Breast epithelium (tissue), 4 donors: ENCODE results near the gene NFKB1. TPM values are rescaled to one million over a fixed set of nuclear protein-coding genes. Genes with fewer than 3 reads are reported as not detected.
"Not testable (repeated sequence)": the region's sequence is repeated elsewhere in the genome, so short reads cannot be mapped to it uniquely, and the experiment has no call there.

Source experiments
- DNase-seq, 2 donors: peaks; one replicate each; pipeline ENCODE4 v3.0.0-alpha.2; 2019; ENCODE audit warnings: low spot score in 2 of 2
- H3K27ac ChIP-seq, 2 donors: fragments of 200-600 bp; sonication (generic) in 1 of 2; one replicate each; pipeline ENCODE4 v1.5.1; 2016 to 2019; ENCODE audit warnings: mild to moderate bottlenecking in 1 of 2
- H3K27me3 ChIP-seq, 2 donors: fragments of 200-600 bp; sonication (generic) in 1 of 2; one replicate each; pipeline versions ENCODE4 v1.5.1 to v1.6.0; 2017 to 2019; ENCODE audit warnings: control low read depth in 1 of 2, mild to moderate bottlenecking in 1 of 2
- H3K36me3 ChIP-seq: fragments of 200-600 bp; one replicate; pipeline ENCODE4 v1.5.1; 2019
- H3K4me1 ChIP-seq, 2 donors: fragments of 200-600 bp; sonication (generic); one replicate each; pipeline ENCODE4 v1.5.1; 2016 to 2019; ENCODE audit warnings: control low read depth in 1 of 2
- H3K4me3 ChIP-seq, 3 donors: fragments of 200-600 bp; sonication (generic); 1 replicate in 2 of 3; 2 replicates in 1 of 3; pipeline ENCODE4 v1.5.1; 2016 to 2019; ENCODE audit warnings: mild to moderate bottlenecking in 3 of 3, moderate library complexity in 2 of 3
- H3K9me3 ChIP-seq, 2 donors: fragments of 200-600 bp; sonication (generic) in 1 of 2; one replicate each; pipeline ENCODE4 v1.5.1; 2016 to 2019; ENCODE audit warnings: control low read depth in 1 of 2
- CTCF ChIP-seq, 3 donors: fragments of 450-650 bp; IDR thresholded peaks; one replicate each; pipeline ENCODE4 v1.5.1; 2016 to 2017; ENCODE audit warnings: antibody characterized with exemption in 3 of 3, mild to moderate bottlenecking in 3 of 3, moderate library complexity in 3 of 3
- POLR2A ChIP-seq: fragments of 450-650 bp; IDR thresholded peaks from one replicate; pipeline ENCODE4 v1.6.1; 2016; ENCODE audit warnings: antibody characterized with exemption, mild to moderate bottlenecking, moderate library complexity
- POLR2AphosphoS5 ChIP-seq, 3 donors: sonication (generic); formaldehyde crosslinking; IDR thresholded peaks; one replicate each; pipeline ENCODE4 v1.6.1; 2017; ENCODE audit warnings: antibody characterized with exemption in 3 of 3
- intact Hi-C: fragments of 100-400 bp; cut with DNase I; formaldehyde crosslinking; loops from one replicate; pipeline ENCODE4 v1.15.1; 2023; ENCODE audit warnings: low total_unique reads
- total RNA-seq, 3 donors: library from RNA; depleted of rRNA; stranded (reverse); fragments of >200 nt; gene quantifications; one replicate each; pipeline ENCODE4 v1.1.0, GENCODE V29; 2016

Gene NFKB1
- total RNA-seq, 3 donors from 2014 or later: 30.2 to 52.5 (median 42.6) TPM

DNA sequence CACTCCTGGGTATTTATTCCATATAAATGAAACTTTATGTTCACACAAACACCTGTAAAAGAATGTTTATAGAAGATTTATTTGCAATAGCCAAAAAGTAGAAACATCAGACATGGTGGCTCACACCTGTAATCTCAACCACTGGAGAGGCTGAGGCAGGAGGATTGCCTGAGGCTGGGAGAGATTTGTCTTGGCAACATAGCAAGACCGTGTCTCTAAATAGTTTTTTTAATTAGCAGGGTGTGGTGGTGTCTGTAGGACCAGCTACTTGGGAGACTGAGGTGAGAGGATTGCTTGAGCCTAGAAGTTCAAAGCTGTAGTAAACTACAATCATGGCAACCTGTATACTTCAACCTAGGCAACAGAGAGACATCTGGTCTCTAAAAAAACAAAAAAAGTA lies 27.7 kb upstream of the NFKB1 start:
- Histone ChIP-seq H3K4me3 (no peak overlapping the region), H3K36me3 (no peaks in the 10 kb centered on the region), H3K4me1 (no peaks in the 10 kb centered on the region), H3K27ac (no peak overlapping the region), H3K9me3 (peaks cover 12 to 20% of the 10 kb centered on the region in 2 donors), H3K27me3 (no peaks in the 10 kb centered on the region)
- no peak for TF ChIP-seq POLR2AphosphoS5 (IDR thresholded peaks at IDR 0.05)
- no peak for TF ChIP-seq POLR2A
- TF ChIP-seq CTCF (IDR thresholded peaks at IDR 0.05): no peak
- no peak for DNase-seq
- intact Hi-C loops: no loop called here

- TF ChIP-seq CTCF (IDR thresholded peaks at IDR 0.05) (no peak), POLR2AphosphoS5 (IDR thresholded peaks at IDR 0.05) (no peak), POLR2A (no peak)
- no peaks in the 10 kb centered on the region for H3K36me3 ChIP-seq
- no peak overlapping the region for H3K4me3 ChIP-seq
- H3K4me1 ChIP-seq: no peaks in the 10 kb centered on the region
- intact Hi-C loops: no loop called here
- no peaks in the 10 kb centered on the region for H3K27me3 ChIP-seq
- no peak for DNase-seq
- no peak overlapping the region for H3K27ac ChIP-seq
- peaks cover 13 to 20% of the 10 kb centered on the region in 2 donors for H3K9me3 ChIP-seq
Observed at GRCh38 chr4:102474736-102475504, 26.2 kb upstream of the NFKB1 start.

- no peaks in the 10 kb centered on the region for H3K36me3 ChIP-seq
- H3K27ac ChIP-seq: no peak overlapping the region
- H3K27me3 ChIP-seq: no peaks in the 10 kb centered on the region
- no peak overlapping the region for H3K4me3 ChIP-seq
- no peak for DNase-seq
- intact Hi-C loops: no loop called here
- H3K9me3 ChIP-seq: peaks cover 13 to 20% of the 10 kb centered on the region in 2 donors
- TF ChIP-seq CTCF (IDR thresholded peaks at IDR 0.05) (no peak), POLR2A (no peak), POLR2AphosphoS5 (IDR thresholded peaks at IDR 0.05) (no peak)
- no peaks in the 10 kb centered on the region for H3K4me1 ChIP-seq
Observed at GRCh38 chr4:102477657-102478056, 23.5 kb upstream of the NFKB1 start.

DNA sequence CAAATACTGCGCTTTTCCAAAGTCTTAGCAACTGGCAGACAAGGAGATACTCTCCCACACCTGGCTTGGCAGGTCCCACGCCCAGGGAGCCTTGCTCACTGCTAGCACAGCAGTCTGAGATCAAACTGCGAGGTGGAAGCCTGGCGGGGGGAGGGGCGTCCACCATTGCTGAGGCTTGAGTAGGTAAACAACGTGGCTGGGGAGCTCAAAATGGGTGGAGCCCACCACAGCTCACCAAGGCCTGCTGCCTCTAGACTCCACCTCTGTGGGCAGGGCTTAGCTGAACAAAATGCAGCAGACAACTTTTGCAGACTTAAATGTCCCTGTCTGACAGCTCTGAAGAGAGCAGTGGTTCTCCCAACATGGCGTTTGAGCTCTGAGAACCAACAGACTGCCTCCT lies 23.0 kb upstream of the NFKB1 start:
- H3K9me3 ChIP-seq: peaks cover 13 to 20% of the 10 kb centered on the region in 2 donors
- H3K27ac ChIP-seq: no peak overlapping the region
- H3K27me3 ChIP-seq: no peaks in the 10 kb centered on the region
- TF ChIP-seq CTCF (IDR thresholded peaks at IDR 0.05) (no peak), POLR2AphosphoS5 (IDR thresholded peaks at IDR 0.05) (no peak)
- no peaks in the 10 kb centered on the region for H3K36me3 ChIP-seq
- H3K4me1 ChIP-seq: no peaks in the 10 kb centered on the region
- intact Hi-C loops: no loop called here
- no peak for DNase-seq
- H3K4me3 ChIP-seq: no peak overlapping the region

GRCh38 chr4:102479832-102480231 lies 21.3 kb upstream of the NFKB1 start:
- H3K36me3 ChIP-seq, H3K27ac ChIP-seq, DNase-seq, intact Hi-C loops, H3K27me3 ChIP-seq, H3K4me1 ChIP-seq, H3K4me3 ChIP-seq: not testable (repeated sequence)
- peaks cover 13 to 18% of the 10 kb centered on the region in 2 donors for H3K9me3 ChIP-seq
